Endothelial cell (in vitro differentiated cells): ENCODE results near the gene GRHPR. TPM values are rescaled to one million over a fixed set of nuclear protein-coding genes. Genes with fewer than 3 reads are reported as not detected.

ENCODE experiments used
- DNase-seq: peaks from one replicate; pipeline ENCODE4 v3.0.0; 2021; ENCODE audit warnings: low spot score
- H3K27ac Mint-ChIP-seq: one replicate; pipeline ENCODE4 v1.8.0; 2021; ENCODE audit warnings: mixed read lengths, inconsistent platforms; ENCODE audit not compliant: unreplicated experiment
- H3K27me3 Mint-ChIP-seq: one replicate; pipeline ENCODE4 v1.8.0; 2021; ENCODE audit warnings: mild to moderate bottlenecking, moderate library complexity, mixed read lengths, inconsistent platforms; ENCODE audit not compliant: unreplicated experiment
- H3K36me3 Mint-ChIP-seq: one replicate; pipeline ENCODE4 v1.8.0; 2021; ENCODE audit warnings: mild to moderate bottlenecking, low read depth, mixed read lengths, inconsistent platforms; ENCODE audit not compliant: unreplicated experiment
- H3K4me1 Mint-ChIP-seq: one replicate; pipeline ENCODE4 v1.8.0; 2021; ENCODE audit warnings: mild to moderate bottlenecking, mixed read lengths, inconsistent platforms; ENCODE audit not compliant: unreplicated experiment
- H3K4me3 Mint-ChIP-seq: one replicate; pipeline ENCODE4 v1.8.0; 2021; ENCODE audit warnings: mild to moderate bottlenecking, mixed read lengths, inconsistent platforms; ENCODE audit not compliant: unreplicated experiment
- H3K9me3 Mint-ChIP-seq: one replicate; pipeline ENCODE4 v1.8.0; 2021; ENCODE audit warnings: mixed read lengths, inconsistent platforms; ENCODE audit not compliant: unreplicated experiment
- total RNA-seq: library from RNA; stranded (reverse); fragmentation: NEBNext Ultra II Directional; extraction: Animal tissue kit (Norgen Biotek cat#: 25700); gene quantifications from one replicate; pipeline ENCODE4 v1.2.1, GENCODE V29; 2021; ENCODE audit not compliant: unreplicated experiment
- TF ChIP-seq, protein P1 (sequence below): fragments of 200-600 bp; sonication (generic); IDR thresholded peaks from one replicate; pipeline ENCODE4 v1.5.0; 2021; ENCODE audit warnings: antibody characterized with exemption; ENCODE audit not compliant: unreplicated experiment

Gene GRHPR
- total RNA-seq, 1 donor from 2014 or later, result 81.5 TPM

DNA sequence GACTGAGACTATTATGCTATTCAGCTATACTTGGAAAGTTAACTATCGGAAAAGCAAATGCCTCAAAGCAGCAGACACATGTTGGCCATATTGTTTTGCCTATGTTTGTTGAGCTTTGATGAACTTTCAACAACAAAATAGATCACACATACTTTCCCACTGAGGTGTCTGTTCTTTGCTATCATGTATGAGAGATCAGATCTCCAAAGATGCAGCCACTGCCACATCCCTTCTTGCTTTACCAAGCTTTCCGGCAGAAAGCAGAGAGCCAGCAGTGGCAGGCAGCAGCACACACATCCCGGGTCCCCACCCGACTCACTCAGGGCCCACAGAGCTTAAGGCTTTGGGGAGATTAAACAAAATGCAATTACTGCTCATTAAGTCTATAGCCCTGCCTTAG, 23.9 kb downstream of the GRHPR start:
- TF ChIP-seq, protein P1, sequence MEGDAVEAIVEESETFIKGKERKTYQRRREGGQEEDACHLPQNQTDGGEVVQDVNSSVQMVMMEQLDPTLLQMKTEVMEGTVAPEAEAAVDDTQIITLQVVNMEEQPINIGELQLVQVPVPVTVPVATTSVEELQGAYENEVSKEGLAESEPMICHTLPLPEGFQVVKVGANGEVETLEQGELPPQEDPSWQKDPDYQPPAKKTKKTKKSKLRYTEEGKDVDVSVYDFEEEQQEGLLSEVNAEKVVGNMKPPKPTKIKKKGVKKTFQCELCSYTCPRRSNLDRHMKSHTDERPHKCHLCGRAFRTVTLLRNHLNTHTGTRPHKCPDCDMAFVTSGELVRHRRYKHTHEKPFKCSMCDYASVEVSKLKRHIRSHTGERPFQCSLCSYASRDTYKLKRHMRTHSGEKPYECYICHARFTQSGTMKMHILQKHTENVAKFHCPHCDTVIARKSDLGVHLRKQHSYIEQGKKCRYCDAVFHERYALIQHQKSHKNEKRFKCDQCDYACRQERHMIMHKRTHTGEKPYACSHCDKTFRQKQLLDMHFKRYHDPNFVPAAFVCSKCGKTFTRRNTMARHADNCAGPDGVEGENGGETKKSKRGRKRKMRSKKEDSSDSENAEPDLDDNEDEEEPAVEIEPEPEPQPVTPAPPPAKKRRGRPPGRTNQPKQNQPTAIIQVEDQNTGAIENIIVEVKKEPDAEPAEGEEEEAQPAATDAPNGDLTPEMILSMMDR, result no peak
- peaks cover 15% of the 10 kb centered on the region for H3K36me3 Mint-ChIP-seq
- peaks cover 1% of the 10 kb centered on the region for H3K27me3 Mint-ChIP-seq
- H3K27ac Mint-ChIP-seq, result no peak overlapping the region
- DNase-seq, result no peak
- H3K4me3 Mint-ChIP-seq, result no peak overlapping the region
- H3K4me1 Mint-ChIP-seq, result no peaks in the 10 kb centered on the region
- H3K9me3 Mint-ChIP-seq, result no peaks in the 10 kb centered on the region

DNA sequence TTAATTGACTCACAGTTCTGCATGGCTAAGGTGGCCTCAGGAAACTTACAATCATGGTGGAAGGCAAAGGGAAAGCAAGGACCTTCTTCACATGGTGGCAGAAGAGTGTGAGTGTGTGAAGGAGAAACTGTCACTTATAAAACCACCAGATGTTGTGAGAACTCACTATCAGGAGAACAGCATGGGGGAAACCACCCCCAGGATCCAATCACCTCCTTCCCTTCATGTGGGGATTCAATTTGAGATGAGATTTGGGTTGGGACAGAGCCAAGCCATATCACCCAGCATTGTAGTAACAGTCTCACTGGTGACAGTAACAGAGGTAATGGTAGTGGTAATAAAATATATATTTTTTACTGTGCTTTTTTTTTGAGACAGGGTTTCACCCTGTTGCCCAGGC, 24.6 kb downstream of the GRHPR start:
- Mint-ChIP-seq H3K36me3 (peaks cover 9% of the 10 kb centered on the region), H3K4me3 (no peak overlapping the region), H3K27ac (no peak overlapping the region), H3K27me3 (peaks cover 1% of the 10 kb centered on the region), H3K9me3 (no peaks in the 10 kb centered on the region), H3K4me1 (no peaks in the 10 kb centered on the region)
- TF ChIP-seq, protein P1, result no peak
- no peak for DNase-seq

DNA sequence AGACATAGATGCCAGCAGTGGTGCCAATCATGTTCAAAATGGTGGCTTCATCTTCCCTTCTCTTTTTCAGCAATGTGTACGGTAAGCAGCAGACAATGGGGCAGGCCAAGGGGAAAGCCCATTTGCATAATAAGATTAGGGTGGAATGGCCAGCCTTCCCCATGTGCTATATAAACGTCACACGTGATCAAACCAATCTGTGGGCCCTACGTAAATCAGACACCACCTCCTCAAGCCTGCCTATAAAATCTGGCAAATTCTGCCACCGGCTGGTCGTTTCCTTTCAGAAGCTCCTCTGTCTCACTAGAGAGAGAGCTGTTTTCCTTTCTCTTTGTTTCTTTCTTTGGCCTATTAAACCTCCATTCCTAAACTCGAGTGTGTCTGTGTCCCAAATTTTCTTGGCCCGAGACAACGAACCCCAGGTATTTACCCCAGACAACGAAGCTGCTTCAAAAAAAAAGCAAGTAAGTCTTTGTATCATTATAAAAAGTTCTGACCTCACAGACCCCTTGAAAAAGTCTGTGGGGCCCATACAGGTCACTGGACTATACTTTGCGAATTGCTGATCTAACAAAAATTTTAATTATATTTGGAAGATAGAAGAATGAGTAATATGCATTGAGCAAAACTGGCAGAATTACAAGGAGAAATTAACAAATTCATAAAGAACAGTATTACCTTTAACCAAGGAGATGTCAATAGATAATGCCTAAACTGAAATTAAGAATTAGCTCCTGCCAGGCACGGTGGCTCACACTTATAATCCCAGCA, 27.6 kb downstream of the GRHPR start:
- Mint-ChIP-seq H3K4me3 (no peak overlapping the region), H3K9me3 (no peaks in the 10 kb centered on the region), H3K27me3 (peaks cover 1% of the 10 kb centered on the region), H3K4me1 (no peaks in the 10 kb centered on the region), H3K36me3 (peaks cover 3% of the 10 kb centered on the region), H3K27ac (peak overlapping the region; percentile 71)
- TF ChIP-seq, protein P1, result no peak
- DNase-seq, result no peak

DNA sequence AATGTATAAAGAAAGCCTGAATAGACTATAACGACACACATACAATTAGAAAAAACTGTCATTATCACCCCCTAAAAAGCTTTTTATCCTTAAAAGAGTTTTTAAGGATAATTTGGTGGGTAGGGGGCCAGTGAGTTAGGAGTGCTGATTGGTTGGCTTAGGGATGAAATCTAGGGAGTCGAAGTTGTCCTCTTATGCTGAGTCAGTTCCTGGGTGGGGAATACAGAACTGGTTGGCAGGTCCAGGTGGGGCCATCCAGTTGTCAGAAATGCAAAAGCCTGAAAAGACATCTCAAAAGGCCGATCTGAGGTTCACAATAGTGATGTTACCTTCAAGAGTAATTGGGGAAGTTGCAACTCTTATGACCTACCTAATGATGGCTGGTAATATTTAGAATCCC, 29.1 kb downstream of the GRHPR start:
- DNase-seq, result no peak
- H3K27me3 Mint-ChIP-seq, result peaks cover 1% of the 10 kb centered on the region
- H3K4me3 Mint-ChIP-seq, result no peak overlapping the region
- H3K36me3 Mint-ChIP-seq, result peaks cover 8% of the 10 kb centered on the region
- TF ChIP-seq, protein P1, result no peak
- no peaks in the 10 kb centered on the region for H3K4me1 Mint-ChIP-seq
- H3K27ac Mint-ChIP-seq, result no peak overlapping the region
- H3K9me3 Mint-ChIP-seq, result no peaks in the 10 kb centered on the region

DNA sequence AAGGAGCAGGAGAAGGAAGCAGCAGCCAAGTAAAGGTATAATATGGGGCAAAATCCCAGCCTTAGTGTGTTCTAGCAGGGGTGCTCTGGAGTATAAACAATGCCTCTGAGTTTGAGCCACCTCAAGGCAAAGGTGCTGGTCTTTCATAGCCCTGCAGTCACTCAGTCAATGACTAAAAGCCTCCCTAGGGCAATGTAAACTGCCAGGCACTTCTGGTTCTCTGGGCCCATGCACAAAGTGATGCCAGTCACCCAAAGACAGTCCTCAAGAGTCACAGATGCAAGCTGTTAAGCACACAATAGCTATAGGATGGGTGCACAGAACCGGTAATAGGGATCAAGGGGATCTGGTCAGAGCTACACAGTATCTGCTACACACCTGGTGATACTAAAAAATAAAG, 30.1 kb downstream of the GRHPR start:
- H3K4me3 Mint-ChIP-seq, result no peak overlapping the region
- peaks cover 1% of the 10 kb centered on the region for H3K27me3 Mint-ChIP-seq
- peaks cover 8% of the 10 kb centered on the region for H3K36me3 Mint-ChIP-seq
- H3K27ac Mint-ChIP-seq, result no peak overlapping the region
- no peaks in the 10 kb centered on the region for H3K4me1 Mint-ChIP-seq
- DNase-seq, result no peak
- H3K9me3 Mint-ChIP-seq, result no peaks in the 10 kb centered on the region
- TF ChIP-seq, protein P1, result no peak
